Activated CD4-positive, CD25-positive, alpha-beta regulatory T cell (primary cell): ENCODE data around the gene MEN1.

Experiments
- DNase-seq, 4 experiments: peaks; one replicate each; lab custom pipeline; 2025; lab: John Stamatoyannopoulos, UW

The MEN1 gene

GRCh38 chr11:64801561-64802369 lies 8.6 kb downstream of the MEN1 start:
- no peak for DNase-seq

GRCh38 chr11:64801158-64801464 lies 9.2 kb downstream of the MEN1 start:
- no peak for DNase-seq

GRCh38 chr11:64800303-64801157 lies 9.8 kb downstream of the MEN1 start:
- no peak for DNase-seq

GRCh38 chr11:64799623-64800302 lies 10.6 kb downstream of the MEN1 start:
- DNase-seq = no peak

GRCh38 chr11:64799256-64799622 lies 11.1 kb downstream of the MEN1 start:
- DNase-seq = no peak

- DNase-seq = no peak
These were observed 13.4 kb downstream of the MEN1 start for GRCh38 chr11:64796757-64797541.

GRCh38 chr11:64796047-64796756 lies 14.1 kb downstream of the MEN1 start:
- DNase-seq = no peak

GRCh38 chr11:64794526-64794925 lies 15.8 kb downstream of the MEN1 start:
- DNase-seq = no peak

- DNase-seq = no peak
These were observed 16.8 kb downstream of the MEN1 start for GRCh38 chr11:64793271-64794160.

GRCh38 chr11:64792482-64792881 lies 17.9 kb downstream of the MEN1 start:
- DNase-seq = no peak

- DNase-seq = no peak
These were observed 18.5 kb downstream of the MEN1 start for GRCh38 chr11:64791781-64792291.

- DNase-seq = no peak
These were observed 19.9 kb downstream of the MEN1 start for GRCh38 chr11:64790205-64791095.

- DNase-seq = no peak
These were observed 20.8 kb downstream of the MEN1 start for GRCh38 chr11:64789331-64790204.

GRCh38 chr11:64788321-64789215 lies 21.8 kb downstream of the MEN1 start:
- no peak for DNase-seq

GRCh38 chr11:64787526-64788320 lies 22.6 kb downstream of the MEN1 start:
- peak in 2 of 4 experiments; percentile 31 to 33 for DNase-seq

GRCh38 chr11:64786308-64786707 lies 24.0 kb downstream of the MEN1 start:
- no peak for DNase-seq
